GM10248 (cell line): ENCODE results near the gene MPZL2.

Source experiments
- CTCF ChIA-PET: fragments of 300-600 bp; sonication (Branson Sonifier 250); formaldehyde crosslinking; extraction: SDS; loops from one replicate; lab custom pipeline; 2021; ENCODE audit warnings: antibody characterized with exemption; lab: Yijun Ruan, JAX
- POLR2A ChIA-PET: fragments of 350-650 bp; sonication (Branson Sonifier 250); formaldehyde crosslinking; extraction: SDS; loops from one replicate; lab custom pipeline; 2020; ENCODE audit warnings: antibody characterized with exemption; lab: Yijun Ruan, JAX
- DNase-seq: peaks from one replicate; pipeline ENCODE4 v3.0.0; 2012; ENCODE audit errors: extremely low spot score
- CTCF ChIP-seq: IDR thresholded peaks from 2 replicates; pipeline ENCODE4 v1.5.1; 2012; ENCODE audit warnings: mild to moderate bottlenecking, low read depth; ENCODE audit errors: extremely low read depth, missing control alignments, control extremely low read depth

MPZL2 gene

DNA sequence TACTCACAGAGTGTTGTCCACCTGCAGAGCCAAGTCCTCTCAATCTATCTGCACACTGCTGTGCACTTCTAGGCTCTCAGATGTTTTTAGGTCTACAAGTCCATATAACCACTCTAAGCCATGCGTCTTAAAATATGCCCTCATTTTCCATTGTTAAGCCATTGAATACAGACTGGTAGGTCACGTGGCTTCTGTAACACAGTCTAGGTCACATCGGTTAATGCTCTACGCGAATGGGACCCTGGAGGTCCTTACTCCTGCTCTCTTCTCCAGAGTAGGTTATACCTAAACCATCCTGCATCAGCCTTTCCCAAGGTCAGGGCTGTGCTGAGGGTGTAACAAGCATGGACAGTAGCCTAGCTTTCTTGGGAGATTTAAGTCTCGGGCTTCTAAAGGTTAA, 40.1 kb downstream of the MPZL2 start:
- ChIA-PET POLR2A (no interaction called here), CTCF (interaction anchor here (1.7 kb wide), 1 partner anchor 12 kb away, joined by 4 read pairs; no protein-coding TSS in a partner anchor)
- DNase-seq: no peak
- TF ChIP-seq CTCF: no peak

- TF ChIP-seq CTCF: no peak
- CTCF ChIA-PET: interaction anchor here (1.7 kb wide), 1 partner anchor 12 kb away, joined by 4 read pairs; no protein-coding TSS in a partner anchor
- POLR2A ChIA-PET: no interaction called here
- DNase-seq: no peak
These were observed 40.5 kb downstream of the MPZL2 start for GRCh38 chr11:118223570-118223969.

DNA sequence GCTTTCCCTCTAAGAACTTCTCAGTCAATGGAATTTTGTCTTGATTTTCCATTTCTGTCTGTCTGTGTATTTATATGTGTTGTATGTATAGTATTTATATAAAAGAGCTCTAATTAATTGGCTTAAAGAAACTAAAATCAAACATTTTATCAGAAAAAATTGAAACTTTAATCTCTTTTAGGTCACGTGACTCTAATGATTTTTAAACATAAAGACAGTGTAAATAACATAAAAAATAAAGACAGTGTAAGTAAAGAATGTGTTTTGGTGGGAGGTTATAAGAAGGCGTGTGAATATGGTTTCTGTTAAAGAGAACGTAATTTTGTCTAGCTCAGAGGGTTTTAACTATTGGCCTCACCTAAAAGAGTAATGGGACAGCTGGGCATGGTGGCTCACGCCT, 41.7 kb downstream of the MPZL2 start:
- DNase-seq: no peak
- POLR2A ChIA-PET: no interaction called here
- CTCF ChIA-PET: interaction anchor here (1.2 kb wide), 1 partner anchor 24 kb away, joined by 3 read pairs; no protein-coding TSS in a partner anchor
- no peak for TF ChIP-seq CTCF

- ChIA-PET CTCF (interaction anchor here (2.2 kb wide), 1 partner anchor 23 kb away, joined by 9 read pairs; no protein-coding TSS in a partner anchor), POLR2A (no interaction called here)
- no peak for DNase-seq
- no peak for TF ChIP-seq CTCF
These were observed 42.7 kb downstream of the MPZL2 start for GRCh38 chr11:118221419-118221818.

- POLR2A ChIA-PET: no interaction called here
- TF ChIP-seq CTCF: no peak
- DNase-seq: no peak
- CTCF ChIA-PET: interaction anchor here (0.6 to 2.2 kb wide), 2 partner anchors 21 to 22 kb away, joined by 3 to 9 read pairs; no protein-coding TSS in a partner anchor
These were observed 44.4 kb downstream of the MPZL2 start for GRCh38 chr11:118219732-118220131.

DNA sequence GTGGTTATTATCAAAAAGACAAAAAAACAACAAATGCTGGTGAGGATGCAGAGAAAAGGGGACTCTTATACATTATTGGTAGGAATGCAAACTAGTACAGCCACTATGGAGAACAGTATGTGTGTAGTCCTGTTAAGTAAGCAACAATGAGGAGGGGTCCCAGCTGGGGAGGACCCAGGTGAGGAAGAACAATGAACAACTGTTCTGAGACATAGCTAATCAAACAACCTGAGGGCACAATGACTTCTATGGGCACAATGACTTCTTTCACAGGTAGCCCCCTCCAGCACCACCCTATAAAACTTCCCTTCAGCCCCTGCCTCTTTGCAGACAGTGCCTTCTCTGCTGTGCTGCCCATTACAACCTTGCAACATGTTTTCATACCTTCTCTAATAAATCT, 44.9 kb downstream of the MPZL2 start:
- CTCF ChIA-PET: interaction anchor here (3.5 kb wide), 1 partner anchor 21 kb away, joined by 23 read pairs; no protein-coding TSS in a partner anchor
- POLR2A ChIA-PET: no interaction called here

More for the DNA sequence above, 44.9 kb downstream of the MPZL2 start:
- DNase-seq: no peak
- no peak for TF ChIP-seq CTCF
